Neutrophil (primary cell): ENCODE data around the gene TEX29.

Experiments
- H3K27ac ChIP-seq: fragments of 200-600 bp; sonication (generic); 2 replicates; pipeline ENCODE4 v1.5.1; 2016; ENCODE audit warnings: mild to moderate bottlenecking, moderate library complexity
- H3K27me3 ChIP-seq: fragments of 200-600 bp; sonication (generic); 2 replicates; pipeline ENCODE4 v1.6.0; 2016; ENCODE audit warnings: mild to moderate bottlenecking
- H3K36me3 ChIP-seq: fragments of 200-600 bp; sonication (generic); 2 replicates; pipeline ENCODE4 v1.5.1; 2017
- H3K4me1 ChIP-seq, 2 experiments: fragments of 200-600 bp in 1 of 2; sonication (generic) in 1 of 2; 1 replicate in 1 of 2; 2 replicates in 1 of 2; pipeline versions ENCODE4 v1.5.1 to v1.6.1; 2013 to 2016; ENCODE audit warnings: low read depth in 1 of 2, low read length in 1 of 2, mild to moderate bottlenecking in 1 of 2, moderate library complexity in 1 of 2; ENCODE audit not compliant: control insufficient read depth in 1 of 2, insufficient read depth in 1 of 2
- H3K4me3 ChIP-seq, 2 experiments: fragments of 200-600 bp in 1 of 2; sonication (generic) in 1 of 2; 1 replicate in 1 of 2; 2 replicates in 1 of 2; pipeline ENCODE4 v1.5.1; 2013 to 2016; ENCODE audit warnings: low read depth in 1 of 2, low read length in 1 of 2, mild to moderate bottlenecking in 1 of 2, moderate library complexity in 1 of 2
- H3K9me3 ChIP-seq: fragments of 200-600 bp; sonication (generic); 2 replicates; pipeline ENCODE4 v1.5.1; 2016
- TF ChIP-seq, protein P1 (sequence below): fragments of 200-600 bp; sonication (generic); IDR thresholded peaks from 2 replicates; pipeline ENCODE4 v1.5.1; 2016; ENCODE audit warnings: antibody characterized with exemption

The TEX29 gene

DNA sequence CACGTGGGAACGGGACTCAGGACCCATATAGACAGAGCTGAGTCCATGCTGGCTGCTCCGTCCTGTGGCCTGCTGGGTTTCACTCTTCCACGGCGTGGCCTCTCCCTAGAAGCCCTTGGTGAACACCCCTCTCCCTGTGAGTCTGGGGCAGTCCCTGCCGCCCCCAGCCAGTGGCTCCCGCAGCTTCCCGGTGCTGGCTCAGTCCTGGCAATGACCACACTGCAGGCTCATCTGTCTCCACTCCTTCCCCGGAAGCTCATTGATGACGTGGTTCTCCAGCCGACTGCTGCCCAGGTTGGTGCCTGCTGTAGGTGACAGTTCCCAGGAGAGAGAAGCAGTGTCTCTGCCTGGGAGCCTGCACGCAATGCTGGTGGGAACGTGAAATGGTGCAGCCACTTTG, 2.1 kb upstream of the TEX29 start:
- TF ChIP-seq, protein P1, sequence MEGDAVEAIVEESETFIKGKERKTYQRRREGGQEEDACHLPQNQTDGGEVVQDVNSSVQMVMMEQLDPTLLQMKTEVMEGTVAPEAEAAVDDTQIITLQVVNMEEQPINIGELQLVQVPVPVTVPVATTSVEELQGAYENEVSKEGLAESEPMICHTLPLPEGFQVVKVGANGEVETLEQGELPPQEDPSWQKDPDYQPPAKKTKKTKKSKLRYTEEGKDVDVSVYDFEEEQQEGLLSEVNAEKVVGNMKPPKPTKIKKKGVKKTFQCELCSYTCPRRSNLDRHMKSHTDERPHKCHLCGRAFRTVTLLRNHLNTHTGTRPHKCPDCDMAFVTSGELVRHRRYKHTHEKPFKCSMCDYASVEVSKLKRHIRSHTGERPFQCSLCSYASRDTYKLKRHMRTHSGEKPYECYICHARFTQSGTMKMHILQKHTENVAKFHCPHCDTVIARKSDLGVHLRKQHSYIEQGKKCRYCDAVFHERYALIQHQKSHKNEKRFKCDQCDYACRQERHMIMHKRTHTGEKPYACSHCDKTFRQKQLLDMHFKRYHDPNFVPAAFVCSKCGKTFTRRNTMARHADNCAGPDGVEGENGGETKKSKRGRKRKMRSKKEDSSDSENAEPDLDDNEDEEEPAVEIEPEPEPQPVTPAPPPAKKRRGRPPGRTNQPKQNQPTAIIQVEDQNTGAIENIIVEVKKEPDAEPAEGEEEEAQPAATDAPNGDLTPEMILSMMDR, result no peak
- H3K27ac ChIP-seq, result no peak overlapping the region

DNA sequence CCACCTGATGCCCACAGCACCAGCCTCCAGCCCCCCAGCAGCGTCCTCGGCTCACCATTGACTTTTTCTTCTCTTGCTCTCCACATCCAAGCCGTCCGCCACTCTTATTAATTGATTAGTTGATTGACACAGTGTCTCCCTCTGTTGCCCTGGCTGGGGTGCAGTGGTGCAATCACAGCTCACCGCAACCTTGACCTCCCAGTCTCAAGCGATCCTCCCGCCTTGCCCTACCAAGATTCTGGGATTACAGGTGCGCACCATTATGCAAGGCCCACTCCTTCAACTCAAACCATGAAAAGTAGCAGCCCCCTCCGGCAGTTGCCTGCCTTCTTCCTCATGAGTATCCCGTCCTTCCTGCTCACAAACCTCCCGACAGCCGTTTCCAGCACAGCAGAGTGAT, 921 bp upstream of the TEX29 start:
- Histone ChIP-seq H3K4me3 (no peak overlapping the region), H3K9me3 (no peaks in the 10 kb centered on the region)
- TF ChIP-seq, protein P1, result no peak

More for the DNA sequence above, 2.1 kb upstream of the TEX29 start:
- Histone ChIP-seq H3K4me3 (no peak overlapping the region), H3K36me3 (no peaks in the 10 kb centered on the region), H3K4me1 (no peaks in the 10 kb centered on the region), H3K27me3 (peaks cover 9% of the 10 kb centered on the region), H3K9me3 (no peaks in the 10 kb centered on the region)

DNA sequence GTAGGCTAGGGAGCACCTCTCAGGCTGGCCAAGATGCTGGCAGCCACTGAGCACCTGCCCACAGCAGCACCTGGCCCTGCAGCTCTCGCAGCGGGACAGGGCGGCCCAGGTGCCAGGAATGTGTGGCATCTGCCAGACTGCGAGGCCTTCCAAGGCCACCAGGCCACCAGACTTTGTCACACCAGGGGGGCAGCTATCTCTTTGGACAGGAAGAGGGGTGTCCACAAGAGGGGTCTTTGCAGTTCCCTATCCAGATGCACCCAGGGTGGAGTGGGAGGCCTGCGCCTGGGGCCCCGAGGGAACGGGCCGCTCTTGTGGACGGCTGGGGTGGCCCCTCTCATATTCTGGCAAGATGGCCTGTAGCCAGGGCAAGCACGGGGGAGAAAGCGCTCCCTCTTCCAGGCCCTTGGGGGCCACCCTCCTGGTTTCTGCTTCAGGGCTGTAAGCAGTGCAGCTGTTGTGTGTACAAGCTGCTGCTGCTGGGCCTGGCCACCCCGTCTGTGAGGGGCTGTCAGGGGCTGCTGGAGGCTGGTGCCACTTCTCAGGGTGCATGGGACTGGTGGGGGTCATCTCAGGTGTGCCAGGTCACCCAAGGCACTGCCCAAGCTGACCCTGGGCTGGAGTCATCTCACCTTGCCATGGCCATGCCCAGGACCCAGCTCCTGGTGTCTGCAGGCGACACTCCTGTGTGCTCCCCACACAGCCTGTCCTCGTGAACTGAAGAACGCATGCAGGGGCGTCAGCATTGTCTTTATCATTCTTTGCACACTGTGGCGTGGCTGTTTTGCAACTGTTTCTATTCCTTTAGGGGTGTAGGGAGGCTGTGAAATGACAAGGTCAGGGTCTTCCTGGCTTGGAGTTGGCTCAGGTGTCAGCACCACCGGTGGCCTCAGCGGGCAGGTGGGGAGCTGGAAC, 1.8 kb downstream of the TEX29 start:
- Histone ChIP-seq H3K9me3 (no peaks in the 10 kb centered on the region), H3K27me3 (peaks cover 9% of the 10 kb centered on the region), H3K4me3 (no peak overlapping the region), H3K27ac (no peak overlapping the region), H3K36me3 (no peaks in the 10 kb centered on the region), H3K4me1 (no peaks in the 10 kb centered on the region)
- TF ChIP-seq, protein P1, result no peak

More for the DNA sequence above, 921 bp upstream of the TEX29 start:
- H3K4me1 ChIP-seq, result no peaks in the 10 kb centered on the region
- H3K27ac ChIP-seq, result no peak overlapping the region
- no peaks in the 10 kb centered on the region for H3K36me3 ChIP-seq
- peaks cover 9% of the 10 kb centered on the region for H3K27me3 ChIP-seq

DNA sequence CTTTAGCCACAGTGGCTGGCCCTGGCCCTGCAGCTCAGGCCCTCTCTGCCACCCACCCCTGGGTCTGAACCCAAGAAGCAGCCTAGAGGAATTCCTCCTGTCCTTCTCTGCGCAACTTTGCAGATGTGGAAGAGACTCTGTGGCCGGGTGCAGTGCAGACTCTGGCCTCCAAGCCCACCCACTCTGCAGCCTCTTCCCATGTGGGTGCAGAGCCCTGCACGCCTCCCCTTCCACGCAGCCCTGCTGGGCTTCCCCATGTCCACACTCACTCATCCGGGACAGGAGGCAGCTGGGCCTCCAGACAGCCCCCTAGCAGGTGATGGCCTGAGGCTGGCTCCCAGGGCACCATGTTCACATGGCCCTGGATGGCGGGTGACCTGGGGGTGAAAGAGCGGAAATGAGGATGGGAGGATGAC, 2.5 kb downstream of the TEX29 start:
- no peak overlapping the region for H3K27ac ChIP-seq
- no peaks in the 10 kb centered on the region for H3K36me3 ChIP-seq

DNA sequence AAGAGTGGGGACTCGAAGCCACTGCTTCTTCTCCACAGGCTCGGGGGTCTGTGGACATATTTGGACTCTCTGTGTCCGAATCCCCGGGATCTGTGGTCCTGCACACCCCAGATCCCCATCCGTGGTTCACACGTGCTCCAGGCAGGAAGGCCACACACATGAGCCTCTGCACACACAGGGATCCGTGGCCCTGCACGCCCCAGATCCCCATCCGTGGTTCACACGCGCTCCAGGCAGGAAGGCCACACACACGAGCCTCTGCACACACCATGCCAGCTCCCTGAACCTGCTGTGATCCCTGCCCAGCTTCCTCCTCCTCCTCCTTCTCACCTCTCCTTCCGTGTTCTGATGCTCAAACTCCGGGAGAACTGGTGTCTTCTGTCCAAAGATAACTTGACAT, 3.1 kb downstream of the TEX29 start:
- H3K27me3 ChIP-seq, result peaks cover 9% of the 10 kb centered on the region
- no peaks in the 10 kb centered on the region for H3K4me1 ChIP-seq
- H3K9me3 ChIP-seq, result no peaks in the 10 kb centered on the region
- no peak overlapping the region for H3K4me3 ChIP-seq
- TF ChIP-seq, protein P1, result no peak
- H3K36me3 ChIP-seq, result no peaks in the 10 kb centered on the region
- H3K27ac ChIP-seq, result no peak overlapping the region

More for the DNA sequence above, 2.5 kb downstream of the TEX29 start:
- H3K9me3 ChIP-seq, result no peaks in the 10 kb centered on the region
- TF ChIP-seq, protein P1, result no peak
- H3K4me3 ChIP-seq, result no peak overlapping the region
- H3K27me3 ChIP-seq, result peaks cover 9% of the 10 kb centered on the region
- no peaks in the 10 kb centered on the region for H3K4me1 ChIP-seq
